HCT116 (cell line): Measurements from ENCODE around the gene FAM227A. TPM values are rescaled to one million over a fixed set of nuclear protein-coding genes. Genes with fewer than 3 reads are reported as not detected.

Source experiments
- ATAC-seq: fragments of 200-7000 bp; cut with Tn5 transposase; 2 replicates; pipeline ENCODE4 v1.9.1; 2020; ENCODE audit warnings: mild to moderate bottlenecking, moderate library complexity
- BruUV-seq: library from RNA; stranded (reverse); fragments of 400-500 nt; replicated peaks from 2 replicates; lab custom pipeline; 2021; lab: Mats Ljungman, UMichigan
- CTCF ChIA-PET: fragments of 300-600 bp; sonication (Branson Sonifier 250); formaldehyde crosslinking; loops from one replicate; lab custom pipeline; 2021; ENCODE audit warnings: antibody characterized with exemption; lab: Charles Lee
- POLR2A ChIA-PET: fragments of 300-600, 350-600 bp; sonication (Branson Sonifier 250); formaldehyde crosslinking; loops from one replicate; lab custom pipeline; 2021; ENCODE audit warnings: antibody characterized with exemption; lab: Charles Lee
- RAD21 ChIA-PET, 2 experiments: fragments of 300-600 bp; sonication (Branson Sonifier 250); formaldehyde crosslinking; loops; one replicate each; lab custom pipeline; 2023; ENCODE audit warnings: low total read pairs in 2 of 2; ENCODE audit not compliant: uncharacterized antibody in 2 of 2, unreplicated experiment in 2 of 2, low non-redundant PET in 1 of 2; lab: Charles Lee
- DNase-seq: peaks from one replicate; pipeline ENCODE4 v3.0.0-alpha.2; 2010; ENCODE audit warnings: low read depth, low spot score
- H2AFZ ChIP-seq: fragments of 200-600 bp; shearing (Covaris generic), sonication (generic); 2 replicates; pipeline ENCODE4 v1.6.1; 2017; ENCODE audit warnings: low read depth, mixed run types, mixed read lengths, antibody characterized with exemption, low read length; ENCODE audit not compliant: poor library complexity, severe bottlenecking
- H3K27ac ChIP-seq: 2 replicates; pipeline ENCODE4 v1.5.1; 2012; ENCODE audit warnings: low read depth, low read length
- H3K27me3 ChIP-seq: fragments of 200-600 bp; sonication (generic); 2 replicates; pipeline ENCODE4 v1.6.1; 2016; ENCODE audit warnings: mixed run types, low read length, mixed read lengths; ENCODE audit not compliant: insufficient read depth
- H3K36me3 ChIP-seq, 2 experiments: fragments of 200-500 bp in 1 of 2; fragments of 200-600 bp in 1 of 2; sonication (Bioruptor generic) in 1 of 2; sonication (generic) in 1 of 2; 2 replicates each; pipeline versions ENCODE4 v1.5.1 to v1.6.1; 2014 to 2016; ENCODE audit warnings: low read length in 2 of 2, inconsistent platforms in 1 of 2, mixed read lengths in 1 of 2, mixed run types in 1 of 2; ENCODE audit not compliant: insufficient read depth in 2 of 2, control insufficient read depth in 1 of 2
- H3K4me1 ChIP-seq, 2 experiments: fragments of 200-600 bp in 1 of 2; sonication (generic) in 1 of 2; 2 replicates each; pipeline versions ENCODE4 v1.5.1 to v1.6.1; 2012 to 2017; ENCODE audit warnings: low read length in 2 of 2, inconsistent platforms in 1 of 2, mild to moderate bottlenecking in 1 of 2, mixed read lengths in 1 of 2, mixed run types in 1 of 2, moderate library complexity in 1 of 2; ENCODE audit not compliant: insufficient read depth in 2 of 2, control insufficient read depth in 1 of 2
- H3K4me2 ChIP-seq: fragments of 200-600 bp; sonication (generic); 2 replicates; pipeline ENCODE4 v1.6.1; 2017; ENCODE audit warnings: mixed run types, low read length, mixed read lengths
- H3K4me3 ChIP-seq, 2 experiments: fragments of 200-600 bp in 1 of 2; sonication (generic) in 1 of 2; replicated peaks in 1 of 2; 2 replicates each; pipeline ENCODE4 v1.5.1; 2011 to 2016; ENCODE audit warnings: low read length in 2 of 2, control low read depth in 1 of 2, low read depth in 1 of 2, mild to moderate bottlenecking in 1 of 2, mixed read lengths in 1 of 2, mixed run types in 1 of 2
- H3K79me2 ChIP-seq: fragments of 200-600 bp; sonication (generic); 2 replicates; pipeline ENCODE4 v1.6.1; 2017; ENCODE audit warnings: mild to moderate bottlenecking, mixed run types, low read length, moderate library complexity, mixed read lengths; ENCODE audit not compliant: insufficient read depth
- H3K9ac ChIP-seq: fragments of 200-600 bp; sonication (generic); 2 replicates; pipeline ENCODE4 v1.6.1; 2016; ENCODE audit warnings: low read length, mixed read lengths
- H3K9me2 ChIP-seq: fragments of 200-600 bp; sonication (generic), shearing (Covaris generic); 2 replicates; pipeline ENCODE4 v1.6.1; 2017; ENCODE audit warnings: mixed run types, mild to moderate bottlenecking, moderate library complexity; ENCODE audit not compliant: insufficient read depth
- H3K9me3 ChIP-seq, 2 experiments: fragments of 200-500 bp in 1 of 2; fragments of 200-600 bp in 1 of 2; sonication (Bioruptor generic) in 1 of 2; sonication (generic) in 1 of 2; 2 replicates each; pipeline ENCODE4 v1.6.1; 2014 to 2017; ENCODE audit warnings: low read length in 2 of 2, mixed read lengths in 2 of 2, inconsistent platforms in 1 of 2, low read depth in 1 of 2, mild to moderate bottlenecking in 1 of 2, mixed run types in 1 of 2, moderate library complexity in 1 of 2; ENCODE audit not compliant: control insufficient read depth in 1 of 2, insufficient read depth in 1 of 2
- H4K20me1 ChIP-seq: fragments of 200-600 bp; sonication (generic), shearing (Covaris generic); 2 replicates; pipeline ENCODE4 v1.6.1; 2017; ENCODE audit warnings: mixed run types, mild to moderate bottlenecking, moderate library complexity; ENCODE audit not compliant: insufficient read depth
- CTCF ChIP-seq, 3 experiments: fragments of 200-600 bp in 1 of 3; sonication (generic) in 1 of 3; IDR thresholded peaks in 2 of 3; conservative IDR thresholded peaks in 1 of 3; 2 replicates each; pipeline ENCODE4 v1.5.1; 2012 to 2017; ENCODE audit warnings: low read depth in 2 of 3, low read length in 2 of 3, antibody characterized with exemption in 1 of 3, borderline replicate concordance in 1 of 3, control low read depth in 1 of 3, mild to moderate bottlenecking in 1 of 3, mixed read lengths in 1 of 3, mixed run types in 1 of 3, moderate library complexity in 1 of 3; ENCODE audit not compliant: insufficient read depth in 1 of 3
- ELF1 ChIP-seq: IDR thresholded peaks from 2 replicates; pipeline ENCODE4 v1.6.1; 2012; ENCODE audit warnings: low read depth, borderline replicate concordance
- EZH2phosphoT487 ChIP-seq: fragments of 200-600 bp; IDR thresholded peaks from 2 replicates; pipeline ENCODE4 v1.6.1; 2018; ENCODE audit warnings: antibody characterized with exemption, borderline replicate concordance
- SIN3A ChIP-seq: IDR thresholded peaks from 2 replicates; pipeline ENCODE4 v1.6.1; 2012; ENCODE audit warnings: low read depth
- TCF7L2 ChIP-seq: IDR thresholded peaks from 2 replicates; pipeline ENCODE4 v1.7.0; 2011; ENCODE audit warnings: borderline replicate concordance, inconsistent platforms; ENCODE audit not compliant: insufficient read depth, insufficient read length; ENCODE audit errors: extremely low read depth
- YY1 ChIP-seq: IDR thresholded peaks from 2 replicates; pipeline ENCODE4 v1.6.1; 2011; ENCODE audit warnings: low read length, low read depth, moderate library complexity, mild to moderate bottlenecking; ENCODE audit not compliant: insufficient replicate concordance; ENCODE audit errors: extremely low read depth
- intact Hi-C: fragments of 100-400 bp; cut with micrococcal nuclease; formaldehyde crosslinking; loops from 2 replicates; pipeline ENCODE4 v1.10.0; 2022
- total RNA-seq: library from RNA; stranded (reverse); gene quantifications from one replicate; pipeline ENCODE4 v1.2.1, GENCODE V29; 2021; ENCODE audit not compliant: unreplicated experiment

Gene FAM227A
- total RNA-seq, 1 experiment from 2014 or later, result 3.9 TPM

GRCh38 chr22:38565441-38565840 lies 90.8 kb downstream of the FAM227A start:
- H3K9me2 ChIP-seq, result no peaks in the 10 kb centered on the region
- no peak overlapping the region for H3K27ac ChIP-seq
- no peak overlapping the region for H2AFZ ChIP-seq
- H3K9me3 ChIP-seq, result no peaks in the 10 kb centered on the region
- RAD21 ChIA-PET, result no interaction called here
- no peak for DNase-seq
- no peaks in the 10 kb centered on the region for H3K36me3 ChIP-seq
- H3K4me1 ChIP-seq, result peaks cover 3 to 7% of the 10 kb centered on the region in 2 experiments; a peak in 2 of 4 replicates
- H3K4me3 ChIP-seq, result no peak overlapping the region
- POLR2A ChIA-PET, result no interaction called here
- H4K20me1 ChIP-seq, result no peaks in the 10 kb centered on the region
- no peaks in the 10 kb centered on the region for H3K27me3 ChIP-seq
- H3K79me2 ChIP-seq, result no peaks in the 10 kb centered on the region
- intact Hi-C loops, result no loop called here
- BruUV-seq, result no TSS peak
- H3K4me2 ChIP-seq, result no peak overlapping the region
- no peak for ATAC-seq
- CTCF ChIA-PET, result no interaction called here
- no peak for TF ChIP-seq ELF1
- H3K9ac ChIP-seq, result no peak overlapping the region

GRCh38 chr22:38564669-38565068 lies 91.5 kb downstream of the FAM227A start:
- no peak overlapping the region for H3K4me3 ChIP-seq
- ChIA-PET RAD21 (no interaction called here), CTCF (no interaction called here), POLR2A (no interaction called here)
- no peaks in the 10 kb centered on the region for H3K27me3 ChIP-seq
- no peak overlapping the region for H2AFZ ChIP-seq
- H3K9me2 ChIP-seq, result no peaks in the 10 kb centered on the region
- H3K9ac ChIP-seq, result no peak overlapping the region
- H3K4me2 ChIP-seq, result no peak overlapping the region
- H3K27ac ChIP-seq, result no peak overlapping the region
- H4K20me1 ChIP-seq, result no peaks in the 10 kb centered on the region
- H3K9me3 ChIP-seq, result no peaks in the 10 kb centered on the region
- intact Hi-C loops, result no loop called here
- DNase-seq, result no peak
- H3K36me3 ChIP-seq, result no peaks in the 10 kb centered on the region
- TF ChIP-seq SIN3A (no peak), EZH2phosphoT487 (no peak), CTCF (IDR thresholded peaks at IDR 0.05 in 2 of 3, conservative IDR thresholded peaks at IDR 0.05 in 1 of 3; ENCODE audit: borderline replicate concordance in 1 of 3, insufficient read depth in 1 of 3, low read depth in 2 of 3, low read length in 2 of 3) (no peak), TCF7L2 (no peak), YY1 (no peak)
- TF ChIP-seq, all 23 proteins: peak for 0
- no peak for ATAC-seq
- no TSS peak for BruUV-seq
- Histone ChIP-seq H3K79me2 (no peaks in the 10 kb centered on the region), H3K4me1 (peaks cover under 1 to 2% of the 10 kb centered on the region in 2 experiments; a peak in 2 of 4 replicates)
